ENCODE results near the gene CST3. TPM values are rescaled to one million over a fixed set of nuclear protein-coding genes. Genes with fewer than 3 reads are reported as not detected.
"Not testable (repeated sequence)": the region's sequence is repeated elsewhere in the genome, so short reads cannot be mapped to it uniquely, and the experiment has no call there.

Gene CST3
- total and polyA plus RNA-seq, 10 of the 15 experiments (the other 5 are each of a cell fraction or from before 2014, with no cell fraction given), result 11.8 to 127 (median 57.8) TPM

- H4K20me1 ChIP-seq (ENCODE audit: control insufficient read depth, insufficient read depth), result no peaks in the 10 kb centered on the region
- TF ChIP-seq TCF3 (IDR thresholded peaks at IDR 0.05; ENCODE audit: borderline replicate concordance, insufficient read depth, low read depth, low read length) (no peak), PKNOX1 (IDR thresholded peaks at IDR 0.05) (no peak), SUZ12 (IDR thresholded peaks at IDR 0.05; ENCODE audit: unreplicated experiment) (no peak), HCFC1 (IDR thresholded peaks at IDR 0.05; ENCODE audit: low read length) (no peak), MEF2B (IDR thresholded peaks at IDR 0.05; ENCODE audit: partially characterized antibody, poor library complexity, severe bottlenecking) (no peak), POLR2A (IDR thresholded peaks at IDR 0.05; ENCODE audit: low read depth, low read length) (no peak), ZBTB4 (CRISPR knock-in tag; IDR thresholded peaks at IDR 0.05) (no peak), NBN (IDR thresholded peaks at IDR 0.05) (no peak), RB1 (IDR thresholded peaks at IDR 0.05; ENCODE audit: borderline replicate concordance) (no peak), ZNF384 (IDR thresholded peaks at IDR 0.05; ENCODE audit: borderline replicate concordance, low read depth, low read length) (no peak)
- ChIA-PET RAD21 (ENCODE audit: unreplicated experiment) (interaction anchor here (0.8 kb wide), 1 partner anchor 897 kb away, joined by 3 read pairs; no protein-coding TSS in a partner anchor), POLR2A (no interaction called here), CTCF (no interaction called here), SMC1A (ENCODE audit: uncharacterized antibody, unreplicated experiment) (no interaction called here)
- H3K79me2 ChIP-seq (ENCODE audit: control insufficient read depth, insufficient read depth, low read length), result no peaks in the 10 kb centered on the region
- H2AFZ ChIP-seq (ENCODE audit: control insufficient read depth, low read depth, low read length), result no peak overlapping the region
- WGBS (ENCODE audit: insufficient coverage, insufficient replicate concordance, low lambda C conversion rate, missing lambda C conversion rate), result 36% methylated on average over 3 of the region's 3 CpGs
- no peaks in the 10 kb centered on the region for H3K36me3 ChIP-seq (ENCODE audit: control insufficient read depth in 2 of 2, insufficient read depth in 2 of 2, low read length in 1 of 2)
- no peak overlapping the region for H3K4me2 ChIP-seq (ENCODE audit: control insufficient read depth, insufficient read depth)
- intact Hi-C loops (cut with micrococcal nuclease; ENCODE audit: unreplicated experiment) (loop anchor here (5.0 kb wide), 1 partner anchor 223 kb away; no protein-coding TSS in a partner anchor), in situ Hi-C loops (cut with MboI) (no loop called here)
- H3K9ac ChIP-seq (ENCODE audit: control insufficient read depth, insufficient read depth, low read length), result no peak overlapping the region
- no TSS peak for BruUV-seq (replicated peaks)
- no peak overlapping the region for H3K27ac ChIP-seq (ENCODE audit: control insufficient read depth, insufficient read depth)
- H3K27me3 ChIP-seq (replicated peaks in 1 of 2; ENCODE audit: control insufficient read depth in 2 of 2, insufficient read depth in 2 of 2, low read length in 1 of 2), result no peaks in the 10 kb centered on the region
- DNase-seq (ENCODE audit: low read depth, low spot score) (no peak), FAIRE-seq (no peak), ATAC-seq (no peak)
- H3K9me3 ChIP-seq (replicated peaks; ENCODE audit: control insufficient read depth, insufficient read depth, low read length), result no peaks in the 10 kb centered on the region
- no peak overlapping the region for H3K4me3 ChIP-seq
- no peaks in the 10 kb centered on the region for H3K4me1 ChIP-seq (ENCODE audit: control insufficient read depth, insufficient read depth, low read length)
Observed at GRCh38 chr20:23664954-23665353, 27.2 kb upstream of the CST3 start.

- H3K79me2 ChIP-seq (ENCODE audit: control insufficient read depth, insufficient read depth, low read length); H3K4me2 ChIP-seq (ENCODE audit: control insufficient read depth, insufficient read depth); SMC1A ChIA-PET (ENCODE audit: uncharacterized antibody, unreplicated experiment); FAIRE-seq; in situ Hi-C loops (cut with MboI); ATAC-seq; H3K27me3 ChIP-seq (replicated peaks in 1 of 2; ENCODE audit: control insufficient read depth in 2 of 2, insufficient read depth in 2 of 2, low read length in 1 of 2); CTCF ChIA-PET; H3K9ac ChIP-seq (ENCODE audit: control insufficient read depth, insufficient read depth, low read length); H3K4me3 ChIP-seq; intact Hi-C loops (cut with micrococcal nuclease; ENCODE audit: unreplicated experiment); H2AFZ ChIP-seq (ENCODE audit: control insufficient read depth, low read depth, low read length); RAD21 ChIA-PET (ENCODE audit: unreplicated experiment); H3K36me3 ChIP-seq (ENCODE audit: control insufficient read depth in 2 of 2, insufficient read depth in 2 of 2, low read length in 1 of 2); H3K9me3 ChIP-seq (replicated peaks; ENCODE audit: control insufficient read depth, insufficient read depth, low read length); BruUV-seq (replicated peaks); H4K20me1 ChIP-seq (ENCODE audit: control insufficient read depth, insufficient read depth); H3K4me1 ChIP-seq (ENCODE audit: control insufficient read depth, insufficient read depth, low read length); POLR2A ChIA-PET; H3K27ac ChIP-seq (ENCODE audit: control insufficient read depth, insufficient read depth); DNase-seq (ENCODE audit: low read depth, low spot score): not testable (repeated sequence)
- WGBS (ENCODE audit: insufficient coverage, insufficient replicate concordance, low lambda C conversion rate, missing lambda C conversion rate), result 20% methylated on average over 4 of the region's 4 CpGs
Observed at GRCh38 chr20:23664046-23664445, 26.3 kb upstream of the CST3 start.

All from GM12878 (cell line).